Measurements from ENCODE around the gene PCDHA6.
"Not testable (repeated sequence)": the region's sequence is repeated elsewhere in the genome, so short reads cannot be mapped to it uniquely, and the experiment has no call there.

PCDHA6 gene, protein sequence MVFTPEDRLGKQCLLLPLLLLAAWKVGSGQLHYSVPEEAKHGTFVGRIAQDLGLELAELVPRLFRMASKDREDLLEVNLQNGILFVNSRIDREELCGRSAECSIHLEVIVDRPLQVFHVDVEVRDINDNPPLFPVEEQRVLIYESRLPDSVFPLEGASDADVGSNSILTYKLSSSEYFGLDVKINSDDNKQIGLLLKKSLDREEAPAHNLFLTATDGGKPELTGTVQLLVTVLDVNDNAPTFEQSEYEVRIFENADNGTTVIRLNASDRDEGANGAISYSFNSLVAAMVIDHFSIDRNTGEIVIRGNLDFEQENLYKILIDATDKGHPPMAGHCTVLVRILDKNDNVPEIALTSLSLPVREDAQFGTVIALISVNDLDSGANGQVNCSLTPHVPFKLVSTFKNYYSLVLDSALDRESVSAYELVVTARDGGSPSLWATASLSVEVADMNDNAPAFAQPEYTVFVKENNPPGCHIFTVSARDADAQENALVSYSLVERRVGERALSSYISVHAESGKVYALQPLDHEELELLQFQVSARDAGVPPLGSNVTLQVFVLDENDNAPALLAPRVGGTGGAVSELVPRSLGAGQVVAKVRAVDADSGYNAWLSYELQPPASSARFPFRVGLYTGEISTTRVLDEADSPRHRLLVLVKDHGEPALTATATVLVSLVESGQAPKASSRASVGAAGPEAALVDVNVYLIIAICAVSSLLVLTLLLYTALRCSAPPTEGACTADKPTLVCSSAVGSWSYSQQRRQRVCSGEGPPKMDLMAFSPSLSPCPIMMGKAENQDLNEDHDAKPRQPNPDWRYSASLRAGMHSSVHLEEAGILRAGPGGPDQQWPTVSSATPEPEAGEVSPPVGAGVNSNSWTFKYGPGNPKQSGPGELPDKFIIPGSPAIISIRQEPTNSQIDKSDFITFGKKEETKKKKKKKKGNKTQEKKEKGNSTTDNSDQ

GRCh38 chr5:140827704-140828361, at the start of gene PCDHA6:
TSS of gene PCDHA6 (plus strand) at chr5:140827960. CDS start at chr5:140828092, 132 bp downstream.
- no peak for DNase-seq

DNA sequence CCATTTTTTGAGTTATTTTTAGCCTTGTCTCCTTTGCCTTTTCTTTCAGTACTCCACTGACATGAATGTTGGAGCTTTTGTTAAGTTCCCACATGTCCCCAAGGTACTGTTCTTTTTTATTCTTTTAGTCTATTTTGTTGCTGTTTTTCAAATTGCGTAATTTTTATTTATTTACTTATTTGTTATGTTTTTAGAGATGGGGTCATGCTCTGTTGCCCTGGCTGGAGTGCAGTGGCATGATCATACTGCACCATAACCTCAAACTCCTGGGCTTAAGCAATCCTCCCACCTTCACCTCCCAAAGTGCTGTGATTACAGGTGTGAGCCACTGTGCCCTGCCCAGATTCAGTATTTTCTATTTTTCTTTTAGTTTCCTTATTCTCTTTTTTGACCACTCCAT, 47.2 kb upstream of the PCDHA6 start:
- DNase-seq: no peak

- DNase-seq: no peak
Observed at GRCh38 chr5:140785905-140786686, 41.7 kb upstream of the PCDHA6 start, which contains the start of gene PCDHA1. TSS of gene PCDHA1 (plus strand) at chr5:140786140.

GRCh38 chr5:140787422-140787821, 40.3 kb upstream of the PCDHA6 start:
- DNase-seq: not testable (repeated sequence)

DNA sequence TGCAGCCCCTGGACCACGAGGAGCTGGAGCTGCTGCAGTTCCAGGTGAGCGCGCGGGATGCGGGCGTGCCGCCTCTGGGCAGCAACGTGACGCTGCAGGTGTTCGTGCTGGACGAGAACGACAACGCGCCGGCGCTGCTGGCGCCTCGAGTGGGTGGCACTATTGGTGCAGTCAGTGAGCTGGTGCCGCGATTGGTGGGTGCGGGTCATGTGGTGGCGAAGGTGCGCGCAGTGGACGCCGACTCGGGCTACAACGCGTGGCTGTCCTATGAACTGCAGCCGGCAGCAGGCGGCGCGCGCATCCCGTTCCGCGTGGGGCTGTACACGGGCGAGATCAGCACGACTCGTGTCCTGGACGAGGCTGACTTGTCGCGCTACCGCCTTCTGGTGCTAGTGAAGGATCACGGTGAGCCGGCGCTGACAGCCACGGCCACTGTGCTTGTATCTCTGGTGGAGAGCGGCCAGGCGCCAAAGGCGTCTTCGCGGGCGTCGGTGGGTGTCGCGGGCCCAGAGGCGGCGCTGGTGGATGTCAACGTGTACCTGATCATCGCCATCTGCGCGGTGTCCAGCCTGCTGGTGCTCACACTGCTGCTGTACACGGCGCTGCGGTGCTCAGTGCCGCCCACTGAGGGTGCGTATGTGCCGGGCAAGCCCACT, 39.8 kb upstream of the PCDHA6 start:
- DNase-seq: not testable (repeated sequence)

GRCh38 chr5:140791089-140791488, 36.7 kb upstream of the PCDHA6 start:
- no peak for DNase-seq

DNA sequence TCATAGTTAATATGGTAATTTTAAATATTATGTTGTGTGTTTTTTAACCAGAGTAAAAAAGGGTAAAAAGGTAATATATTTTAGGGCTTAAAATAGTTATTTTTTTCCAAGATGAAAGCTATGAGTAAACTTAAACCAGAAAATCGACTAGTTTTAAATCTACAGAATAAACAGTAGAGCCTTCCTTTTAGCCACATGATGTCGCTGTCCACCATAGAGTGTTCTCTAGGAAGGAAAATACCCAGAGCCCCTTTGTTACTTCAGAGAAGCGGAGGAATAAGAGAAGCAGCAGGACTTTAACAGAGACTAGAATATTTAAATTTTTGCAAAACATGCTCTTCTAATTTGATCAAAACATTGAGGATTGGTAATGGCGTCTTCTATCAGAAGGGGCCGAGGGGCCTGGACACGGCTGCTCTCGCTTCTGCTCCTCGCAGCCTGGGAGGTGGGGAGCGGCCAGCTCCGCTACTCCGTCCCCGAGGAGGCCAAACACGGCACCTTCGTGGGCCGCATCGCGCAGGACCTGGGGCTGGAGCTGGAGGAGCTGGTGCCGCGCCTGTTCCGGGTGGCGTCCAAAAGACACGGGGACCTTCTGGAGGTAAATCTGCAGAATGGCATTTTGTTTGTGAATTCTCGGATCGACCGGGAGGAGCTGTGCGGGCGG, 33.0 kb upstream of the PCDHA6 start, which contains the start of gene PCDHA2:
Gene PCDHA2 (plus strand): TSS at position 258 of the 664 bp plus-strand sequence.
- DNase-seq: no peak

- no peak for DNase-seq
Observed at GRCh38 chr5:140795259-140795641, 32.5 kb upstream of the PCDHA6 start.

GRCh38 chr5:140796072-140796717, 31.6 kb upstream of the PCDHA6 start:
- not testable (repeated sequence) for DNase-seq

GRCh38 chr5:140796718-140797095, 31.1 kb upstream of the PCDHA6 start:
- DNase-seq: no peak

- DNase-seq: no peak
Observed at GRCh38 chr5:140800816-140801493, 26.8 kb upstream of the PCDHA6 start, which contains the start of gene PCDHA3. TSS of gene PCDHA3 (plus strand) at chr5:140801057.

DNA sequence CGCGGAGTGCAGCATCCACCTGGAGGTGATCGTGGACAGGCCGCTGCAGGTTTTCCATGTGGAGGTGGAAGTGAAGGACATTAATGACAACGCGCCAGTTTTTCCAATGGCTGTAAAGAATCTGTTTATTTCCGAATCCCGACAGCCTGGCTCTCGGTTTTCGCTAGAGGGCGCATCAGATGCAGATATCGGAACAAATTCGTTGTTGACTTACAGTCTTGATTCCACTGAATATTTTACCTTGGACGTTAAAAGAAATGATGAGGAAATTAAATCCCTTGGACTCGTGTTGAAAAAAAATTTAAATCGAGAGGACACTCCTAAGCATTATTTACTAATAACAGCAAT, 26.3 kb upstream of the PCDHA6 start:
- no peak for DNase-seq

GRCh38 chr5:140802381-140802780, 25.4 kb upstream of the PCDHA6 start:
- DNase-seq: not testable (repeated sequence)

DNA sequence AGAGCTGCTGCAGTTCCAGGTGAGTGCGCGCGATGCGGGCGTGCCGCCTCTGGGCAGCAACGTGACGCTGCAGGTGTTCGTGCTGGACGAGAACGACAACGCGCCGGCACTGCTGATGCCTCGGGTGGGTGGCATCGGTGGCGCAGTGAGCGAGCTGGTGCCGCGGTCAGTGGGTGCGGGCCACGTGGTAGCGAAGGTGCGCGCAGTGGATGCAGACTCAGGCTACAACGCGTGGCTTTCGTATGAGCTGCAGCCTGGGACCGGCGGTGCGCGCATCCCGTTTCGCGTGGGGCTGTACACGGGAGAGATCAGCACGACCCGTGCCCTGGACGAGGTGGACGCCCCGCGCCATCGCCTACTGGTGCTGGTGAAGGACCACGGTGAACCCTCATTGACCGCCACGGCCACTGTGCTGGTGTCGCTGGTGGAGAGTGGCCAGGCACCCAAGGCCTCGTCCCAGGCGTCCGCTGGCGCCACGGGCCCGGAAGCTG, 24.9 kb upstream of the PCDHA6 start:
- no peak for DNase-seq

GRCh38 chr5:140806834-140807775, 20.7 kb upstream of the PCDHA6 start, which contains the start of gene PCDHA4:
TSS of gene PCDHA4 (plus strand) at chr5:140807068.
- no peak for DNase-seq

GRCh38 chr5:140808241-140808888, 19.4 kb upstream of the PCDHA6 start:
- DNase-seq: not testable (repeated sequence)

DNA sequence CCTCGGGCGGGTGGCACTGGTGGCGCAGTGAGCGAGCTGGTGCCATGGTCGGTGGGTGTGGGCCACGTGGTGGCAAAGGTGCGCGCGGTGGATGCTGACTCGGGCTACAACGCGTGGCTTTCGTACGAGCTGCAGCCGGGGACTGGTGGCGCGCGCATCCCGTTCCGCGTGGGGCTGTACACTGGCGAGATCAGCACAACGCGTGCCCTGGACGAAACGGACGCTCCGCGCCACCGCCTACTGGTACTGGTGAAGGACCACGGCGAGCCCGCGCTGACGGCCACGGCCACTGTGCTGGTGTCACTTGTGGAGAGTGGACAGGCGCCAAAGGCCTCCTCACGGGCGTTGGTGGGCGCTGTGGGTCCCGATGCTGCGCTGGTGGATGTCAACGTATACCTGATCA, 18.9 kb upstream of the PCDHA6 start:
- no peak for DNase-seq

Data from CD4-positive, alpha-beta T cell treated with Interleukin-6 for 4 hours (primary cell).